PC-3 (cell line): ENCODE data around the gene SNTG2.

ENCODE experiments used
- CTCF ChIP-seq: fragments of 300-600 bp; sonication (generic); conservative IDR thresholded peaks from 2 replicates; pipeline ENCODE4 v1.5.1; 2017; ENCODE audit warnings: antibody characterized with exemption, low read depth, mild to moderate bottlenecking, low read length
- EZH2 ChIP-seq: fragments of 300-600 bp; sonication (generic); IDR thresholded peaks from one replicate; pipeline ENCODE4 v1.6.1; 2017; ENCODE audit warnings: antibody characterized with exemption, mild to moderate bottlenecking, low read length; ENCODE audit not compliant: unreplicated experiment

GRCh38 chr2:1415501-1415900 is 464.9 kb downstream of the SNTG2 start:
- TF ChIP-seq EZH2 (no peak), CTCF (no peak)
